ENCODE measurements around the gene NPR2. TPM values are rescaled to one million over a fixed set of nuclear protein-coding genes. Genes with fewer than 3 reads are reported as not detected.
A peak's percentile ranks its signal among the peaks of the same experiment; 100 is the strongest.

The NPR2 gene
- total RNA-seq, 2 donors from 2014 or later = 21.1 to 24.3 TPM

- intact Hi-C loops (cut with DNase I) = no loop called here
Observed at GRCh38 chr9:35842795-35843194, 51.4 kb downstream of the NPR2 start.

GRCh38 chr9:35844628-35845270, 53.4 kb downstream of the NPR2 start:
- peak; percentile 59 for DNase-seq
- peak; percentile 38 to 68 for ATAC-seq
- intact Hi-C loops (cut with DNase I) = no loop called here

More at GRCh38 chr9:35842795-35843194, 51.4 kb downstream of the NPR2 start:
- DNase-seq = no peak
- no peak for ATAC-seq

GRCh38 chr9:35845824-35846771, 54.7 kb downstream of the NPR2 start:
- ATAC-seq = peak; percentile 12 to 44
- DNase-seq = no peak
- intact Hi-C loops (cut with DNase I) = no loop called here

GRCh38 chr9:35847792-35848572, 56.6 kb downstream of the NPR2 start:
- ATAC-seq (peak; percentile 72 to 83), DNase-seq (no peak)
- intact Hi-C loops (cut with DNase I) = no loop called here

- no peak for DNase-seq
- no peak for ATAC-seq
- intact Hi-C loops (cut with DNase I) = no loop called here
Observed at GRCh38 chr9:35852267-35852815, 61.0 kb downstream of the NPR2 start.

- ATAC-seq = no peak
- no peak for DNase-seq
- intact Hi-C loops (cut with DNase I) = no loop called here
Observed at GRCh38 chr9:35852876-35853865, 61.8 kb downstream of the NPR2 start.

GRCh38 chr9:35854091-35854762, 62.8 kb downstream of the NPR2 start:
- no peak for ATAC-seq
- intact Hi-C loops (cut with DNase I) = no loop called here
- DNase-seq = no peak

GRCh38 chr9:35856206-35856605, 64.8 kb downstream of the NPR2 start:
- intact Hi-C loops (cut with DNase I) = no loop called here
- ATAC-seq = no peak
- DNase-seq = no peak

GRCh38 chr9:35856882-35857281, 65.5 kb downstream of the NPR2 start:
- DNase-seq (no peak), ATAC-seq (no peak)
- intact Hi-C loops (cut with DNase I) = no loop called here

GRCh38 chr9:35858458-35858857, 67.1 kb downstream of the NPR2 start:
- no peak for DNase-seq
- ATAC-seq = no peak
- intact Hi-C loops (cut with DNase I) = no loop called here

Other genes starting within 250 kb of the NPR2 start
- 10 to 100 TPM; 30.7 to 31.9 TPM for gene TESK1, start 186.3 kb upstream of the NPR2 start, total RNA-seq
- 1 to 10 TPM in 1 of 2 donors, under 1 TPM in 1; 0.97 to 1.6 TPM for gene CD72, start 173.2 kb upstream of the NPR2 start, total RNA-seq
- 1 to 10 TPM in 1 of 2 donors, under 1 TPM in 1; 0.86 to 1.6 TPM for gene SIT1, start 140.7 kb upstream of the NPR2 start, total RNA-seq
- over 10,000 TPM; 14,118 to 22,490 TPM for gene RMRP, start 133.6 kb upstream of the NPR2 start, total RNA-seq
- 10 to 100 TPM; 52.3 to 70.9 TPM for gene CCDC107, start 133.3 kb upstream of the NPR2 start, total RNA-seq
- gene ARHGEF39, start 126.4 kb upstream of the NPR2 start, total RNA-seq = under 1 TPM; 0.18 to 0.84 TPM
- 1 to 10 TPM; 1.6 to 2.8 TPM for gene CA9, start 117.7 kb upstream of the NPR2 start, total RNA-seq
- 100 to 1,000 TPM; 523 to 604 TPM for gene TPM2, start 101.7 kb upstream of the NPR2 start, total RNA-seq
- 100 to 1,000 TPM; 301 to 324 TPM for gene TLN1, start 59.4 kb upstream of the NPR2 start, total RNA-seq
- 10 to 100 TPM; 24.6 to 36.2 TPM for gene CREB3, start 58.9 kb upstream of the NPR2 start, total RNA-seq
- gene GBA2, start 42.4 kb upstream of the NPR2 start, total RNA-seq = 10 to 100 TPM; 92.5 to 97.7 TPM
- gene RGP1, start 42.3 kb upstream of the NPR2 start, total RNA-seq = 10 to 100 TPM; 23.6 to 34.6 TPM
- not detected for gene MSMP, start 37.3 kb upstream of the NPR2 start, total RNA-seq
- gene SPAG8, start 20.7 kb downstream of the NPR2 start, total RNA-seq = 1 to 10 TPM; 1.3 to 1.9 TPM
- 10 to 100 TPM; 53.4 to 54.3 TPM for gene HINT2, start 23.5 kb downstream of the NPR2 start, total RNA-seq
- not detected for gene FAM221B, start 37.1 kb downstream of the NPR2 start, total RNA-seq
- gene TMEM8B, start 37.6 kb downstream of the NPR2 start, total RNA-seq = 10 to 100 TPM; 14.7 to 15.6 TPM
- not detected for gene OR13J1, start 78.8 kb downstream of the NPR2 start, total RNA-seq
- 1 to 10 TPM; 4.6 to 9.3 TPM for gene HRCT1, start 114.6 kb downstream of the NPR2 start, total RNA-seq
- gene SPAAR, start 117.9 kb downstream of the NPR2 start, total RNA-seq = 10 to 100 TPM in 1 of 2 donors, 1 to 10 TPM in 1; 7.6 to 13.1 TPM
- not detected for gene OR2S2, start 166.6 kb downstream of the NPR2 start, total RNA-seq
- 1 to 10 TPM; 8.1 to 8.9 TPM for gene RECK, start 245.3 kb downstream of the NPR2 start, total RNA-seq

All from left cardiac atrium (tissue), 4 donors.